Aorta (tissue), 5 donors: Measurements from ENCODE around the gene BDH1. TPM values are rescaled to one million over a fixed set of nuclear protein-coding genes. Genes with fewer than 3 reads are reported as not detected.

ENCODE experiments used
- ATAC-seq: fragments of 200-7000 bp; cut with Tn5 transposase; one replicate; pipeline ENCODE4 v1.9.1; 2022; ENCODE audit warnings: moderate library complexity; ENCODE audit not compliant: low FRiP score
- DNase-seq, 2 donors: peaks; one replicate each; pipeline ENCODE4 v3.0.0-alpha.2; 2020
- H3K27ac ChIP-seq, 2 donors: one replicate each; pipeline ENCODE4 v1.5.1; 2013; ENCODE audit warnings: low read length in 2 of 2, mild to moderate bottlenecking in 2 of 2, moderate library complexity in 2 of 2, control low read depth in 1 of 2, inconsistent platforms in 1 of 2, low read depth in 1 of 2
- H3K27me3 ChIP-seq, 2 donors: one replicate each; pipeline ENCODE4 v1.6.1; 2013; ENCODE audit warnings: control low read depth in 1 of 2, low read length in 1 of 2, mild to moderate bottlenecking in 1 of 2, moderate library complexity in 1 of 2; ENCODE audit not compliant: insufficient read depth in 2 of 2, control insufficient read depth in 1 of 2
- H3K36me3 ChIP-seq, 2 donors: one replicate each; pipeline ENCODE4 v1.6.1; 2013; ENCODE audit warnings: control low read depth in 1 of 2, low read length in 1 of 2, mild to moderate bottlenecking in 1 of 2; ENCODE audit not compliant: insufficient read depth in 2 of 2, control insufficient read depth in 1 of 2
- H3K4me1 ChIP-seq, 2 donors: one replicate each; pipeline ENCODE4 v1.6.1; 2013; ENCODE audit warnings: low read length in 2 of 2, control low read depth in 1 of 2, mild to moderate bottlenecking in 1 of 2, moderate library complexity in 1 of 2; ENCODE audit not compliant: insufficient read depth in 2 of 2, control insufficient read depth in 1 of 2
- H3K4me3 ChIP-seq, 2 donors: one replicate each; pipeline ENCODE4 v1.5.1; 2013; ENCODE audit warnings: low read length in 2 of 2, control low read depth in 1 of 2, mild to moderate bottlenecking in 1 of 2
- H3K9me3 ChIP-seq: one replicate; pipeline ENCODE4 v1.6.1; 2013; ENCODE audit warnings: mild to moderate bottlenecking, low read length; ENCODE audit not compliant: control insufficient read depth
- WGBS, 2 donors: extraction: QIAGEN DNeasy Blood & Tissue Kit; methylation state at CpG; one replicate each; pipeline ENCODE4 v1.1.7; 2013; 5-methylcytosine and 5-hydroxymethylcytosine counted together
- intact Hi-C, 2 donors: fragments of 100-400 bp; cut with DNase I; formaldehyde crosslinking; loops; one replicate each; pipeline versions ENCODE4 v1.14.2 to v1.15.0; 2022
- polyA plus RNA-seq, 2 donors: library from polyadenylated mRNA; stranded (reverse); fragments of 200-250 nt; gene quantifications; one replicate each; pipeline ENCODE4 v1.2.3, GENCODE V29; 2013
- total RNA-seq, 2 donors: library from RNA; stranded (reverse); fragmentation: NEBNext Ultra II Directional; extraction: Animal tissue kit (Norgen Biotek cat#: 25700); gene quantifications; one replicate each; pipeline ENCODE4 v1.2.1, GENCODE V29; 2021
- donor health status: healthy with polysubstance abuse.
- donor health status: Bipolar disorder and iron deficiency.
- donor health status: DM: no; HTN: no; CAD: no.
- donor health status: DM: no; HTN: no; CAD: no.
- donor health status: DM: yes; HTN: yes; CAD: no.

The BDH1 gene
- total and polyA plus RNA-seq, 4 donors: 3.5 to 17.8 (median 6.6) TPM

DNA sequence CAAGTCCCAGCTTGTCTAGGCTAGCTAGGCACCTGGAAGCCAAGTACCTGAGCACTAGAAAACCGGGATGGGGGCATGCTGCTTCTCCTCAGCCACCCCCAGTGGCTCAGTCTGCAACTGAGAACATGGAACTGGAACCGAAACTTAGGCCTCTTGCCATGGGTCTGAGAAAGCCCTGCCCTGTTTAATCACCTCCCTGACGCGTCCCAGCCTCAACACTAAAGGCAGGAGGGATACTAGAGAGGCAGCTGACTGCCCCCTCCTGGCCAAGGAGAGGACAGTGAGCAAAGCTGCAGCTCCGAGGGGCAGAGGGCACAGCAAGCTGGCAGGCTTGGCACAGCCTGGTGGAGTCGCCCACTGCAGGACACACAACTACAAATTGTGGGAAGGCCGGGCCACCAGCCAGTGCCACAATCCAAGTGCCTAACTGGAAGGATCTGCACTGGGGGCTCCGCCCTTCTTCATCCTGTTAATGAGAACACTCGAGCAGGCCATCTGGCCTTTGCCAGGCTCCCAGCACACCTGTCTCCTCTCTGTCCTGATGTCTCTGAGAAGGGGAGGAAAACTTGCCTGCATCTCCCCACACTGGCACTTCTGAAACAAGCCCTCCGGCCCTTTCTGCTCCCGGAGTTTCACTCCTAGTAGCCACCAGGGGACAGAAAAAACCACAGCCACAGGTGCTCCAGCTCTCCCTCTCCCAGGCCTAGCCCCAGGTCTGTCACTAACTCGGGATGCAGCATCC is 53.7 kb downstream of the BDH1 start:
- ATAC-seq: no peak
- Histone ChIP-seq H3K27me3 (no peaks in the 10 kb centered on the region), H3K27ac (no peak overlapping the region), H3K9me3 (no peaks in the 10 kb centered on the region), H3K36me3 (no peaks in the 10 kb centered on the region), H3K4me3 (no peak overlapping the region), H3K4me1 (no peaks in the 10 kb centered on the region)
- DNase-seq: peak in 1 of 2 donors; percentile 76
- WGBS, 2 donors: 75 to 80% methylated on average over 12 of the region's 12 CpGs
- intact Hi-C loops: no loop called here

DNA sequence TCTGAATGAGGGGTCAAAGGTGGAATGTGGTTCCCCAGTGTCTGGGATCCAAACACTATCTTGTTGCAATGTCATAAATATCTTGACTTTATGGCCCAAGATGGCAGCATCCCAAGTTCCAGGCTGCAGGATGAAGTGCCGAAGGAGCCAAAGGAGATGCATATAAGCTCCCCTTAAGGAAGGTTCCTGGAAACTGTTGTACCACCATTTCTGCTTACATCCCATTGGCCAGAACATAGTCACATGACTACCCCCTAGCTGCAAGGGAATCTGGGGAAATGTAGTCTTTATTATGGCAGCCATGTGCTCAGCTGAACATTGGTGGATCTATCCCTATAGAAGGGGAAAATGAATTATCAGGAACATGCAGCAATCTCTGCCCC is 54.3 kb downstream of the BDH1 start:
- intact Hi-C loops: no loop called here
- H3K36me3 ChIP-seq: no peaks in the 10 kb centered on the region
- DNase-seq (no peak), ATAC-seq (no peak)
- H3K27ac ChIP-seq: no peak overlapping the region
- H3K27me3 ChIP-seq: no peaks in the 10 kb centered on the region
- 94 to 100% methylated on average over 1 of the region's 1 CpG for WGBS, 2 donors
- no peaks in the 10 kb centered on the region for H3K9me3 ChIP-seq
- H3K4me1 ChIP-seq: no peaks in the 10 kb centered on the region
- no peak overlapping the region for H3K4me3 ChIP-seq

DNA sequence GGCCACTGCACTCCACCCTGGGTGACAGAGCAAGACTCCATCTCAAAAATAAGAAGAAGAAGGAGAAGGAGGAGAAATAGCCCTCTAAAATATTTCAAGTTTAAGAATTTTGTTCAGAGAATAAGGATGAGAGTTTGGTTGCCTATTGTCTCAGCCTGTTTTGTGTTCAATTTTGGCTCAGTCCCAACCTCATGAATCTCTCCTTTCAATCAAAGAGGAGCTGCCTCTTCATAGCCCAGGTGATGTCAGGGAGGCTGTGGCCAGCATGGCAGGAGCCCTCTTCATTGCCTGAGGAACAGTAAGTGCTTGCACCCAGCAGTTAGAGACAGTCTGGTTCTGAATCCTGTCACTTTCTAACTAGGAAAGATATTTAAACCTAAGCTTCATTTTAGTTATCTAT is 55.0 kb downstream of the BDH1 start:
- Histone ChIP-seq H3K27ac (no peak overlapping the region), H3K27me3 (no peaks in the 10 kb centered on the region), H3K36me3 (no peaks in the 10 kb centered on the region), H3K9me3 (no peaks in the 10 kb centered on the region), H3K4me3 (no peak overlapping the region), H3K4me1 (no peaks in the 10 kb centered on the region)
- no peak for ATAC-seq
- intact Hi-C loops: no loop called here
- no peak for DNase-seq

DNA sequence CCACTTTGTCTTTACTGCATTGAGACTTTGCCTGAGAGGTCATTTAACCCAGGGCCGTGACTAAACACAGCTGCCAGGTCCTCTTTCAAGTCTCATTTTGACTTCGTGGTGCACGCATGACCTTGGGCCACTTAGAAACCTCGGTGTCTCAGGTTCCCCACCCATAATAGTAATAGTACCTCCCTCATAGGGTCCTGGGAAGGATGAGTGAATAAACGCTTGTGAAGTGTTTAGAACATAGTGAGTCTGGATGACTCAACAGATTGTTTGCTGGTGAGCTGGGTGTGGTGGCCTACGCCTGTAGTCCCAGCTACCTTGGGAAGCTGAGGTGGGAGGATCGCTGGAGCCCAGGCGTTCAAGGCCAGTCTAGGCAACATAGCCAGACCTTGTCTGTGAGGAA is 56.3 kb downstream of the BDH1 start:
- Histone ChIP-seq H3K9me3 (no peaks in the 10 kb centered on the region), H3K27me3 (no peaks in the 10 kb centered on the region), H3K4me1 (no peaks in the 10 kb centered on the region), H3K36me3 (no peaks in the 10 kb centered on the region), H3K27ac (no peak overlapping the region), H3K4me3 (no peak overlapping the region)
- 94 to 96% methylated on average over 8 of the region's 8 CpGs for WGBS, 2 donors
- intact Hi-C loops: no loop called here
- DNase-seq (no peak), ATAC-seq (no peak)

DNA sequence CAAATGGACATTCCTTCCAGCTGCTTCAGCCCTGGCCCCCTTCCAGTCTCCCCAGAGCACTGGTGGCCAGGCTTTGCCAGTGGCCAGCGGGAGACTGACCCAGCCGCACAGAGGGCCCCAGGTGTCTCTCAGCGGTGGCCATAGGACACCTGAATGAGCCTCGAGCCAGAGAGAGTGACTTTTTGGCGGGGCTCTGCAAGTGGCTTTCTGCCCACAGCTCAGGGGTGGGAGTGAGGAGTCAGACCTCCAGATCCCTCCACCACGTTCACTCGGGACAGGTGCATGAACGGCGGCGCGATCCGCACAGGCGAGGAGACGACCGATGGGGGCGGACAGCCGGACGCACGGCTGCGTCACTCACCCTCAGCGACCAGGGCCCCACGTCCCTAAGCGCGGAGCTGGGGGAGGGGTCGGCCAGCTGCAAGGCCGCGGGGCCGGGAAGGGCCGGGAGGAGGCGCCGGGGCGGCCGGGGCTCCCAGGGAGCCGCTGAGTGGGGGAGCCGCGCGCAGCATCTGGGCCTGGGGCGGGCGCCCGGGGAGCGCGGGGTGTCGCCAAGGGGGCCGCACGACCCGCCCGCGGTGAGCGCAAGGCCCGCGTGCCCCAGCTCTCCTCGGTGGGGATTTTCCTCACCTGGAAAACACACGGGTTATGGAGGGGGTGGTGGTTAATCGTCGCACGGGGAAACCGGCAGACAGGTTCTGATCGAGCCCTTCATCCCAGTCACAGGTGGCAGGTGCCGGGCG is 57.1 kb downstream of the BDH1 start:
- Histone ChIP-seq H3K36me3 (no peaks in the 10 kb centered on the region), H3K27ac (no peak overlapping the region), H3K4me3 (no peak overlapping the region), H3K27me3 (no peaks in the 10 kb centered on the region), H3K4me1 (no peaks in the 10 kb centered on the region), H3K9me3 (no peaks in the 10 kb centered on the region)
- peak in 1 of 2 donors; percentile 70 for DNase-seq
- WGBS, 2 donors: 89% methylated on average over 49 to 60 of the region's 60 CpGs
- intact Hi-C loops: no loop called here
- no peak for ATAC-seq

DNA sequence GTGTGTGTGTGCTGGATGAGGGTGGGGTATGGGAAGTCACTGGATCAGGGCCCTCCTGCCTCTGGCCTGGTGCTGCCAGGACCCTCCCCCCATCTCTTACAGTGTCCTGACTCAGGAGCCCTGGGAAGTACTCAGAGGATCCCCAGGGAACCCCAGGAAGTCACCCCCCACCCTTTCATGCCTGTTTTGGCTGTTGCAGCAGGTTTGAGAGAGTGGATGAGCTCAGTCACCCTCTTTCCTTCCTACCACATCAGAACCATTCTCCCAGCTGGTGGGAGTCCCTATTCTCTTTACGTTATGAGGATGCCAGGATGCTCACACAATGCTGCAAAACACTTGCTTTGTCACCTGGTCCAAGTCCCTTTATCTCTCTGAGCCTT is 59.0 kb downstream of the BDH1 start:
- ATAC-seq: no peak
- H3K36me3 ChIP-seq: no peaks in the 10 kb centered on the region
- 93 to 96% methylated on average over 1 of the region's 1 CpG for WGBS, 2 donors

DNA sequence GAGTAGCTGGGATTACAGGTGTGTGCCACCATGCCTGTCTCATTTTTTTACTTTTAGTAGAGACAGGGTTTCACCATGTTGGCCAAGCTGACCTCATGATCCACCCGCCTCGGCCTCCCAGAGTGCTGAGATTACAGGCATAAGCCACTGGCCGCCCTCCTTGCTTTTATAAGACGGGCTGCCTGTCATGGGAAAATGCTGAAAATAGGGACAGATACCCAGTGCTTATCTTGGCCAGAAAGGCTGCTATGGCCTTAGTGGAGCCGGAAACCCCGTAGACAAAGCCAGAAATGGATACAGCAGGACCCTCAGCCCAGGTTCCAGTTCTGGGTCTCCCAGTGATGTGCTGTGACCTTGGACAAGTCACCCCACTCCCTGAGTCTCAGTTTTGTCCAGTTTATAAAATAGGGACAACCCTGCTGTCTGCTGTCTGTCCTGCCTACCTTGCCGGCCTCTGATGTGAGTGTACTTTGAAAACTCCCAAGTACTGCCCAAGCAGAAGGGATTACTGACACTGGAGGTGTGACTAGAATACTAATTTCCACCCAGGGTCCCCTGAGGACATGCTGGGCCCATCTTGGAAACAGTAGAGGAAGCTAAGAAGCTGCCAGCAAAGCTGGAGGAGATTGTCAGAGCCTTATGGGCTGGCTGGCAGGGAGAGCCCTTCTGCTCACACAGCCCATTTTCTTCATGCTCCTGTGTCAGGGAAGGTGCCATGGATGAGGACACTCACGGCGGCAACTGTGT is 59.6 kb downstream of the BDH1 start:
- intact Hi-C loops: no loop called here
- WGBS, 2 donors: 9 to 10% methylated on average over 9 of the region's 9 CpGs
- ATAC-seq: no peak
- Histone ChIP-seq H3K36me3 (no peaks in the 10 kb centered on the region), H3K27me3 (no peaks in the 10 kb centered on the region), H3K4me3 (no peak overlapping the region), H3K9me3 (no peaks in the 10 kb centered on the region), H3K27ac (no peak overlapping the region), H3K4me1 (no peaks in the 10 kb centered on the region)
- DNase-seq: peak in 1 of 2 donors; percentile 62

More for the DNA sequence above, 59.0 kb downstream of the BDH1 start:
- Histone ChIP-seq H3K4me3 (no peak overlapping the region), H3K9me3 (no peaks in the 10 kb centered on the region), H3K27ac (no peak overlapping the region), H3K27me3 (no peaks in the 10 kb centered on the region), H3K4me1 (no peaks in the 10 kb centered on the region)
- intact Hi-C loops: no loop called here
- no peak for DNase-seq

DNA sequence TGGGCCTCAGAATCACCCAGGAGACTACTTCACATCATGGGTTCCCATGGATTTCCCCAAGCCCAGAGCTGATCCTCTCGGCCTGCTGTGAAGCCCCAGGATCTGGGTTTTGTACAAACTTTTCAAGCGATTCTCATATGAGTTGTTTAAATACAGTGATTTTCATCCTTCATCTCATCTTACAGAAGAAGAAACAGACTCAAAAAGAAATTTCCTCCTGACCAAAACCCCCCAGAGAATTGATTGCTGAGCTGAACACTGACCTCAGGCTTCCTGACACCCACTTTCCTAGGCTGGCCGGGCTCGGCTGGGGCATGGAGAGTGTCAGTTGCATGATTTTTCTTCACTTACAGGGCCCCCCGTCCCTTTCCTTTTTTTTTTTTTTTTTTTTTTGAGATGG is 60.3 kb downstream of the BDH1 start:
- no peak for ATAC-seq
- no peaks in the 10 kb centered on the region for H3K27me3 ChIP-seq
- H3K36me3 ChIP-seq: no peaks in the 10 kb centered on the region
- WGBS, 2 donors: 66 to 71% methylated on average over 5 of the region's 5 CpGs
- intact Hi-C loops: no loop called here
- no peaks in the 10 kb centered on the region for H3K4me1 ChIP-seq
- no peak overlapping the region for H3K4me3 ChIP-seq
- DNase-seq: no peak
- H3K27ac ChIP-seq: no peak overlapping the region
- no peaks in the 10 kb centered on the region for H3K9me3 ChIP-seq
